Measurements from ENCODE around the gene PCDHB8. TPM values are rescaled to one million over a fixed set of nuclear protein-coding genes. Genes with fewer than 3 reads are reported as not detected.
"Not testable (repeated sequence)": the region's sequence is repeated elsewhere in the genome, so short reads cannot be mapped to it uniquely, and the experiment has no call there.

Gene PCDHB8
- total RNA-seq, 4 donors from 2014 or later, result 0.16 to 0.20 TPM; not detected in 2

DNA sequence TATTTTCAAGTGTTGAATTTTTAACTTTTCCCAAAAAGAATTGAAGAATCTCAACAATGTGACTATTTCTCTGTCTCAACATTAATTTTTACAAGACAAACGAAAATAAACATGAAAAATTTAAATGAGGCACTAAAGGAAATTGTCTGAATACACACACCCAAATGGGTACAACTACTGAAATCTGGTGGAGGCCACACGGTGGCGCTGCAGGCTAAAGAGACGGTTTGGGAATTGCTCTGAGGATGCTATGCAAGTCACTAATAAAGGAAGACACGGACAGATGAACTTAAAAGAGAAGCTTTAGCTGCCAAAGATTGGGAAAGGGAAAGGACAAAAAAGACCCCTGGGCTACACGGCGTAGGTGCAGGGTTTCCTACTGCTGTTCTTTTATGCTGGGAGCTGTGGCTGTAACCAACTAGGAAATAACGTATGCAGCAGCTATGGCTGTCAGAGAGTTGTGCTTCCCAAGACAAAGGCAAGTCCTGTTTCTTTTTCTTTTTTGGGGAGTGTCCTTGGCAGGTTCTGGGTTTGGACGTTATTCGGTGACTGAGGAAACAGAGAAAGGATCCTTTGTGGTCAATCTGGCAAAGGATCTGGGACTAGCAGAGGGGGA, 14.6 kb downstream of the PCDHB8 start, which contains the start of gene PCDHB10:
Gene PCDHB10 (plus strand): TSS at position 244 of the 616 bp plus-strand sequence. CDS start 200 bp downstream, at position 444.
- no peak for TF ChIP-seq POLR2A (IDR thresholded peaks at IDR 0.05)
- TF ChIP-seq, protein P1, sequence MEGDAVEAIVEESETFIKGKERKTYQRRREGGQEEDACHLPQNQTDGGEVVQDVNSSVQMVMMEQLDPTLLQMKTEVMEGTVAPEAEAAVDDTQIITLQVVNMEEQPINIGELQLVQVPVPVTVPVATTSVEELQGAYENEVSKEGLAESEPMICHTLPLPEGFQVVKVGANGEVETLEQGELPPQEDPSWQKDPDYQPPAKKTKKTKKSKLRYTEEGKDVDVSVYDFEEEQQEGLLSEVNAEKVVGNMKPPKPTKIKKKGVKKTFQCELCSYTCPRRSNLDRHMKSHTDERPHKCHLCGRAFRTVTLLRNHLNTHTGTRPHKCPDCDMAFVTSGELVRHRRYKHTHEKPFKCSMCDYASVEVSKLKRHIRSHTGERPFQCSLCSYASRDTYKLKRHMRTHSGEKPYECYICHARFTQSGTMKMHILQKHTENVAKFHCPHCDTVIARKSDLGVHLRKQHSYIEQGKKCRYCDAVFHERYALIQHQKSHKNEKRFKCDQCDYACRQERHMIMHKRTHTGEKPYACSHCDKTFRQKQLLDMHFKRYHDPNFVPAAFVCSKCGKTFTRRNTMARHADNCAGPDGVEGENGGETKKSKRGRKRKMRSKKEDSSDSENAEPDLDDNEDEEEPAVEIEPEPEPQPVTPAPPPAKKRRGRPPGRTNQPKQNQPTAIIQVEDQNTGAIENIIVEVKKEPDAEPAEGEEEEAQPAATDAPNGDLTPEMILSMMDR (IDR thresholded peaks at IDR 0.05 in 4 of 5, conservative IDR thresholded peaks at IDR 0.05 in 1 of 5), result peak in 1 of 5 experiments; percentile 32
- Histone ChIP-seq H3K36me3 (no peaks in the 10 kb centered on the region), H3K4me1 (no peaks in the 10 kb centered on the region), H3K4me3 (no peak within 1 kb of the TSS), H3K27me3 (peaks cover 0 to 8% (median 0%) of the 10 kb centered on the region in 3 donors), H3K9me3 (peaks cover 0 to 13% (median 2%) of the 10 kb centered on the region in 3 donors), H3K27ac (no peak within 1 kb of the TSS)
- no peak for ATAC-seq
- intact Hi-C loops (cut with DNase I; ENCODE audit: low total_unique reads) (no loop called here), in situ Hi-C loops (cut with MboI; ENCODE audit: low sequenced_read_pairs in 4 of 4) (no loop called here)
- DNase-seq, result no peak

DNA sequence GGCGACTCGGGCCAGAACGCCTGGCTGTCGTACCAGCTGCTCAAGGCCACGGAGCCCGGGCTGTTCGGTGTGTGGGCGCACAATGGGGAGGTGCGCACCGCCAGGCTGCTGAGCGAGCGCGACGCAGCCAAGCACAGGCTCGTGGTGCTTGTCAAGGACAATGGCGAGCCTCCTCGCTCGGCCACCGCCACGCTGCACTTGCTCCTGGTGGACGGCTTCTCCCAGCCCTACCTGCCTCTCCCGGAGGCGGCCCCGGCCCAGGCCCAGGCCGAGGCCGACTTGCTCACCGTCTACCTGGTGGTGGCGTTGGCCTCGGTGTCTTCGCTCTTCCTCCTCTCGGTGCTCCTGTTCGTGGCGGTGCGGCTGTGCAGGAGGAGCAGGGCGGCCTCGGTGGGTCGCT, 16.7 kb downstream of the PCDHB8 start:
- H3K36me3 ChIP-seq; intact Hi-C loops (cut with DNase I; ENCODE audit: low total_unique reads); in situ Hi-C loops (cut with MboI; ENCODE audit: low sequenced_read_pairs in 4 of 4); DNase-seq; ATAC-seq; H3K4me3 ChIP-seq; H3K9me3 ChIP-seq; H3K4me1 ChIP-seq; H3K27ac ChIP-seq: not testable (repeated sequence)
- peaks cover 0 to 15% (median 0%) of the 10 kb centered on the region in 3 donors for H3K27me3 ChIP-seq

DNA sequence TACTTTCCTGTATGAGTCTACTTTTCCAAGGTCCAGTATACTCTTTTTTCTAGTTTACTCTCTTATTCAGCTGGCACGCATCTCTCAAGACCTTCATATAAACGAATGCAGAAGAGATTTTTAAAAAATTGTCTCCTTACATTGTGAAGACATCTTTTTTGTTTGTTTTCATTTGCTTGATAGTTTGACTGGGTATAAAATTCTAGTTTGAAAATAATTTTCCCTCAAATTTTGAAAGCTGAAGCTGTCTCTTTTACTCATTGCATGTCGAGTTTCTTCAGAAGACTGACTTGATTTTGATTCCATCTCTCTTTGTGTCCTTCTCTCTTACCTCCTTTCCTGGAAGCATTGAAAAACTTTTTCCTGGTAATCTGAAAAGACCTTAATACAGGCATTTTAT, 18.8 kb downstream of the PCDHB8 start:
- no peaks in the 10 kb centered on the region for H3K4me1 ChIP-seq
- no peak overlapping the region for H3K27ac ChIP-seq
- H3K36me3 ChIP-seq, result no peaks in the 10 kb centered on the region
- H3K27me3 ChIP-seq, result peaks cover 0 to 17% (median 0%) of the 10 kb centered on the region in 3 donors
- H3K9me3 ChIP-seq, result peaks cover 0 to 8% (median 2%) of the 10 kb centered on the region in 3 donors
- TF ChIP-seq, protein P1 (IDR thresholded peaks at IDR 0.05 in 4 of 5, conservative IDR thresholded peaks at IDR 0.05 in 1 of 5), result no peak
- TF ChIP-seq POLR2A (IDR thresholded peaks at IDR 0.05), result no peak
- H3K4me3 ChIP-seq, result no peak overlapping the region
- no peak for DNase-seq
- intact Hi-C loops (cut with DNase I; ENCODE audit: low total_unique reads), result no loop called here
- no peak for ATAC-seq
- in situ Hi-C loops (cut with MboI; ENCODE audit: low sequenced_read_pairs in 4 of 4), result no loop called here

- TF ChIP-seq POLR2A (IDR thresholded peaks at IDR 0.05), result no peak
- TF ChIP-seq, protein P1 (IDR thresholded peaks at IDR 0.05 in 4 of 5, conservative IDR thresholded peaks at IDR 0.05 in 1 of 5), result no peak
- Histone ChIP-seq H3K36me3 (no peaks in the 10 kb centered on the region), H3K27ac (no peak within 1 kb of the TSS), H3K27me3 (peaks cover 0 to 17% (median 0%) of the 10 kb centered on the region in 3 donors), H3K4me1 (no peaks in the 10 kb centered on the region), H3K4me3 (peak within 1 kb of the TSS in 2 of 4 donors; percentile 11 to 22), H3K9me3 (peaks cover 0 to 8% (median 2%) of the 10 kb centered on the region in 3 donors)
- in situ Hi-C loops (cut with MboI; ENCODE audit: low sequenced_read_pairs in 4 of 4), result loop anchor here in 2 of 4 donors (25.0 kb wide), 1 partner anchor 363 kb away; no protein-coding TSS in a partner anchor
- intact Hi-C loops (cut with DNase I; ENCODE audit: low total_unique reads), result no loop called here
- no peak for ATAC-seq
- no peak for DNase-seq
These were observed 22.0 kb downstream of the PCDHB8 start, which contains the start of gene PCDHB11 for GRCh38 chr5:141199359-141200235. Gene PCDHB11 (plus strand): TSS chr5:141199627. CDS start chr5:141199775, 148 bp downstream.

DNA sequence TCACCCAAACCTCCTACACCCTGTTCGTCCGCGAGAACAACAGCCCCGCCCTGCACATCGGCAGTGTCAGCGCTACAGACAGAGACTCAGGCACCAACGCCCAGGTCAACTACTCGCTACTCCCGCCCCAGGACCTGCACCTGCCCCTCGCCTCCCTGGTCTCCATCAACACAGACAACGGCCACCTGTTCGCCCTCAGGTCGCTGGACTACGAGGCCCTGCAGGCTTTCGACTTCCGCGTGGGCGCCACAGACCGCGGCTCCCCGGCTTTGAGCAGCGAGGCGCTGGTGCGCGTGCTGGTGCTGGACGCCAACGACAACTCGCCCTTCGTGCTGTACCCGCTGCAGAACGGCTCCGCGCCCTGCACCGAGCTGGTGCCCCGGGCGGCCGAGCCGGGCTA, 23.5 kb downstream of the PCDHB8 start:
- intact Hi-C loops (cut with DNase I; ENCODE audit: low total_unique reads); H3K9me3 ChIP-seq; H3K27ac ChIP-seq; H3K36me3 ChIP-seq; H3K4me1 ChIP-seq; ATAC-seq; H3K4me3 ChIP-seq; DNase-seq: not testable (repeated sequence)
- peaks cover 0 to 12% (median 0%) of the 10 kb centered on the region in 3 donors for H3K27me3 ChIP-seq
- in situ Hi-C loops (cut with MboI; ENCODE audit: low sequenced_read_pairs in 4 of 4), result loop anchor here in 2 of 4 donors (25.0 kb wide), 1 partner anchor 361 kb away; no protein-coding TSS in a partner anchor

GRCh38 chr5:141201646-141202045, 24.1 kb downstream of the PCDHB8 start:
- peaks cover 0 to 13% (median 0%) of the 10 kb centered on the region in 3 donors for H3K27me3 ChIP-seq
- H3K4me1 ChIP-seq; H3K4me3 ChIP-seq; H3K27ac ChIP-seq; H3K9me3 ChIP-seq; DNase-seq; ATAC-seq; intact Hi-C loops (cut with DNase I; ENCODE audit: low total_unique reads); H3K36me3 ChIP-seq: not testable (repeated sequence)
- in situ Hi-C loops (cut with MboI; ENCODE audit: low sequenced_read_pairs in 4 of 4), result loop anchor here in 2 of 4 donors (25.0 kb wide), 1 partner anchor 361 kb away; no protein-coding TSS in a partner anchor

Measured in gastrocnemius medialis (tissue), 4 donors.